Erythroblast (primary cell): ENCODE measurements around the gene ARHGEF7.

ENCODE experiments used
- GATA1 ChIP-seq: IDR thresholded peaks from 2 replicates; pipeline ENCODE4 v1.6.1; 2011; ENCODE audit warnings: low read depth, mild to moderate bottlenecking, control low read depth, low read length, moderate library complexity
- POLR2A ChIP-seq: IDR thresholded peaks from 2 replicates; pipeline ENCODE4 v1.6.1; 2011; ENCODE audit warnings: mild to moderate bottlenecking, low read length

DNA sequence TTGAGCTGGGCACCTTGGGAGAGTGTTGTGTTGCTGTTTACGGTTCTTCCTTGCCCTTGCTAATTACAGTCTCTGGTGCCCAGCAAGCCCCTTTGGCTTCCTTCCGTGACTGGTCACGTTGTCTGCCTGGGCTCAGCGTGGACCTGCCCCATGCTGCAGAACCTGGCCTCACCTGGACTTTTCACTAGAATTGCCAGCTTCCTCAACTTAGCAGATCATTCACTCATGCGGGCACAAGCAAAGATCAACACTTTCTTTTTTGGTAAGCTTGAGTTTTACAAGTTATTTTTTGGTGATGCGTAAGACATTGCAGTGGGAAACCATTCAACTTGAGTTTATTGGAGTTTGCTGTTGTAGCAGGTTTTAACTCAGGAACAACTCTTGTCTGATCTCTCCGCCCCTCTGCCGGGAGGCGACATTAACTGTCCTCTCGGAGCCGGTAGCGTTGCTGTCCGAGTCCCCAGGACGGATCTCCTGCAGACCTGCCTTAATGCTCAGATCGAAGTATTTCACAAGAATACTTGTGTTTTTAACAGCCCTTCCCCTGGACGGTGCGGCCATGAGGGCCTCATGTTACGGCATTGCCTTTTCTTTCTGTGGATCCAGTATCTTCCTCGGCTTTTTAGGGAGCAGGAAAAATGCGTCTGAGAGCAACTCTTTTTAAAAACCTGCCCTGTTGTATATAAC, 189.6 kb downstream of the ARHGEF7 start:
- TF ChIP-seq POLR2A (no peak), GATA1 (no peak)
